CD1c-positive myeloid dendritic cell (primary cell): Measurements from ENCODE around the gene SLC17A8.

Experiments used
- DNase-seq: peaks from one replicate; pipeline ENCODE4 v3.0.0-alpha.2; 2016; ENCODE audit errors: extremely low spot score

SLC17A8 gene

DNA sequence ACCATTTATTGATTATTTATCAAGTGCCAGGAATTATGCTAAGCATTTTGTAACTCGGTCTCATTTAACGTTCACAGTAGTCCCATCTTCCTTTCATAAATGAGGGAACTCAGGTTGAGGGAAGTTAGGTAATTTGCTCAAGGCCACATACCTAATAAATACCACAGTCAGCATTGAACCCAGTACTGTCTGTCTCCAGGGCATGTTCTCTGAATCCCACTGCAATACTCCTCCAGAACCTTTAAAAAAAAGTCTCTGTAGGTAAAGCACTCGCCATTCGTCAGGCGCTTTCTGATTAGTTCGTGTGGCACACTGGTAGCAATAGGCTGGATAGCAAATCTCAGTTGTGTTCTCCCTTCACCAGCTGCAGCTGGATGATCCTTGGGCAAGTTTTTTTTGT, 14.3 kb downstream of the SLC17A8 start:
- no peak for DNase-seq

- no peak for DNase-seq
These were observed 16.2 kb downstream of the SLC17A8 start for GRCh38 chr12:100372853-100373640.

GRCh38 chr12:100375038-100375735, 18.3 kb downstream of the SLC17A8 start:
- no peak for DNase-seq

- no peak for DNase-seq
These were observed 19.3 kb downstream of the SLC17A8 start for GRCh38 chr12:100376161-100376560.

GRCh38 chr12:100381379-100381778, 24.5 kb downstream of the SLC17A8 start:
- DNase-seq: no peak

DNA sequence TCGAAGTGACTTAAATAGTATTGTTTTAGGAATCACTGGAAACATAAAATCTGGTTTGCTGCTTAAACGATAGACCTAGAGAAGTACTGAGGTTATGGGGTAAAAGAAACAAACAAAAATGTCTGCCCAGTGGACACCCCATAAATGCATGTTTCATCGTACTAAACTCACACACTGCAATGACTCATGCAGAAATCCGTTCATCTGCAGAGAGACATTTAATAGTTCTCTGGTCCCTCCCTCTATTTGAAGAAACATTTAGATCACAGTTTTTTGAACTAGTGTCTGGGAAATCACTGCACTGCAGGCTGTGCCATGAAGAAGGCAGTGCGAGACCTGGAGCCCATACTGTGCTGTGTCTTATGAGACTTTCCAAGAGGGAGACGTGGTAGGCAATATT, 25.5 kb downstream of the SLC17A8 start:
- DNase-seq: no peak

- no peak for DNase-seq
These were observed 27.0 kb downstream of the SLC17A8 start for GRCh38 chr12:100383586-100384558.

GRCh38 chr12:100384559-100384935, 27.7 kb downstream of the SLC17A8 start:
- DNase-seq: no peak

DNA sequence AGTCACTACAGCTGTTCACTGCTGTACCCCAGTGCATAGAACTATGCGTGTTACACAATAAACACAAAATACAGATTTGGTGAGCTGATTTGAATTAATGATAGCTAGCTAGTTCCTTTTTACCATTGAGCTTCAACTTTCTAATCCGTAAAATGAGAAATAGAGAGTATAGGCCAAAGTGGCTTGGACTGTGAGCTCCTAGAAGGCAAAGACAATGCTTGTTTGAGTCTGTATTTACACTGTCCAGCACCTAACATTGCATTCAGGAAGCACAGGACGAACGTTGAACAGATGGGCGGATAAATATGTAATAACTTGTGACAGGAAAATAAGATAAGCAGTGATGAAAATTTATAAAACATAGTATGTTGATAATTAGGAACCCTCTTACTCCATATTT, 31.5 kb downstream of the SLC17A8 start:
- DNase-seq: no peak

GRCh38 chr12:100391856-100392255, 35.0 kb downstream of the SLC17A8 start:
- DNase-seq: peak; percentile 2

DNA sequence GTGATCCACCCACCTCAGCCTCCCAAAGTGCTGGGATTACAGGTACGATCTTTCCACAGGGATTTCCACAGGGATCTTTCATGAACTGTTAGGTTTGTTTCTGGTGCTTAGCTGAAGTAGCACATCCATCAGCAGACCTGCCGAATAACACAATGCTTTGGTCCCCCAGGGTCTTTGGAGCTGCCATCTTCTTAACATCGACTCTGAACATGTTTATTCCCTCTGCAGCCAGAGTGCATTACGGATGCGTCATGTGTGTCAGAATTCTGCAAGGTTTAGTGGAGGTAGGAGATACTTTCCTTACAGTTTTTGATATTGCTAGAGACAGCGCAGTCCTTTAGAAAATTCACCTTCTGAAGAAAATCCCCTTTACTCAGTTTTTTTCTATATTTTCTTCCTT, 36.3 kb downstream of the SLC17A8 start:
- no peak for DNase-seq

GRCh38 chr12:100395811-100396210, 38.9 kb downstream of the SLC17A8 start:
- DNase-seq: no peak

- DNase-seq: no peak
These were observed 41.4 kb downstream of the SLC17A8 start for GRCh38 chr12:100398307-100398706.

GRCh38 chr12:100399095-100399494, 42.2 kb downstream of the SLC17A8 start:
- DNase-seq: no peak

- no peak for DNase-seq
These were observed 44.8 kb downstream of the SLC17A8 start for GRCh38 chr12:100401660-100402059.

DNA sequence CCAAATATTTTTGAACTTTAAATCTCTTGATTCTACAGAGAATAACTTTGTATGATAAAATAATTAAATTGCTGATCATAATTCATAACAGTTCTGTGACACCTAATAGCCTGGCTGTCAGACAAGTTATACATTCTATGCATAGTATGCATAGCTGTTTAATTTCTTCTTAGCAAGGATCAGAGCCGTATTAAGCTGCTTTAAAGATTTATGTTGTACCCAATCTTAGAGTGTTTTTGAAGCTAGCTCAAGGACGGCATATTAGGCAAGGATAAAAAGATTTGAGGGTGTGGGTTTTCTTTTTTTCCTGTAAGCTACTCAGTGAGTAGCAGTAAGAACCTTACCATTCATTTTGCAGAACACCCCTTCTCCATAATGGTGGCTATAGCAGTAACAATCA, 45.9 kb downstream of the SLC17A8 start:
- no peak for DNase-seq

DNA sequence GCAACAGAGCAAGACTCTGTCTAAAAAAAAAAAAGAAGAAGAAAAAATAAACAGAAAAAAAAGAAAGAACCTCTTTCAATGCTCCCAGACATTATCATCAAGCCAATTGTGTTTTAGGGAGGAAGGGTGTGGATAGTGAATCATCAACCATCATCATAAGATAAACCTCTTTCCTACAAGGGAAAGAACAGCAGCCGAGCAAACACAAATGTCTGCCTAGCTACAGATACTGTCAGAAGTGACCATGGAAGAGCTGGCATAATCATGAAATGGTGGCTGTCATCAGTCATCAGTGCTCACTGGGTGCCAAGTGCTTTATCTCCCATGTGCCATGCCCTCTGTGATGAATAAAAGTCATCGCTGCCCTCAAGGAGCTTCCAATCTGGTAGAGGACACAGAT, 46.6 kb downstream of the SLC17A8 start:
- DNase-seq: no peak

GRCh38 chr12:100404769-100405407, 48.0 kb downstream of the SLC17A8 start:
- DNase-seq: peak; percentile 6

GRCh38 chr12:100413001-100413400, 56.1 kb downstream of the SLC17A8 start:
- no peak for DNase-seq

DNA sequence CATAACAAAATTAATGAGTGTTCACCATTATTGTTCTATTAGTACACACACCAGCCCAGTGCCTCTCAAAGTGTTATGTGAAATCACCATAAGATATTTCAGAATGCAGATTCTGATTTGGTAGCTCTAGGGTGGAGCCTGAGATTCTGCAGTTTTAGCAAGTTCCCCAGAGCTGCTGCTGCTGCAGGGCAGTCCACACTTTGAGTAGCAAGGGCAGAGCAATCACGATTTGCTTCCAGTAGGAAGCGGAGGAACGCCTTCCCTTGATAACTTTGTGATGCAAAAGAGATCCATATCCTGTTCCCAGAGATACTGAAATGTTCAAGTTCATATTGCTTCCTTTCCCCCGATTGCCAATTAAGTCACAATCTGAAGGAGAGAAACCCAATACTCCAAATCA, 57.9 kb downstream of the SLC17A8 start:
- DNase-seq: no peak

DNA sequence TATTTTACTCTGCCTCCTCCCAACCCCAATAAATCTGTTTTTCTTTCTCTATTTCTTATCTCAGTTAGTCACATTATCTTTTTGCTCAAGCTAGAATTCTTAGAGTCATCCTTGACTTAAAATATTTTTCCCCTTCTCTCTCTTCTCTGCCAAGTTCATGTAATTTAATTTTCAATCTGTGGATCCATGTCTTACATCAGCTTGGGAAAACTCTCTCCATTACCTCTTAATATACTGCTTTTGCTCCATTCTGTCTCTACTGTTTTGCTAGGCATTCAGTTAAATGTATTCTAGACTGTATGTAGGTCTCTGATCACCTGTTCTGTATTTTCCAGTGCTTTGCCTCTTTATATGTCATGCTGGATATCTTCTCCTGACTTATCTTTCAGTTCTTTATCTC, 65.8 kb downstream of the SLC17A8 start:
- no peak for DNase-seq

DNA sequence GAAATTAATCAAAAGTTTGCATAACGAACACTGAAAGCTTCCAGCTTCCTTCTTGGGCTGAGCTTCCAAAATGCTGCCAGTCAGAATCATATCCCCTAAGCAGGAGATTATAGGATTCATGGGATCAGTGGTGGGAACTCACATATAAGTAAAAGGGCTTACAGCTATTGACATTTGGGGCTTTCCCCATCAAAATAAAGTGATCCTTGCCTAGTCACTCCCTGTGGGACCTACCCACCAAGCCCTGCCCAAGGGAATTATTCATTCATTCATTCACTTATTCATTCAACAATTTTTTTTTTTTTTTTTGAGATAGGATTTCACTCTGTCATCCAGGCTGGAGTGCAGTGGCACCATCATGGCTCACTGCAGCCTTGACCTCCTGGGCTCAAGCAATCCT, 69.3 kb downstream of the SLC17A8 start:
- DNase-seq: no peak
